DMS 273 (cell line): Measurements from ENCODE around the gene MXD3.
"Not testable (repeated sequence)": the region's sequence is repeated elsewhere in the genome, so short reads cannot be mapped to it uniquely, and the experiment has no call there.

Source experiments
- DNase-seq: peaks from one replicate; lab custom pipeline; 2025; ENCODE audit not compliant: unreplicated experiment; lab: John Stamatoyannopoulos, UW

The MXD3 gene, protein sequence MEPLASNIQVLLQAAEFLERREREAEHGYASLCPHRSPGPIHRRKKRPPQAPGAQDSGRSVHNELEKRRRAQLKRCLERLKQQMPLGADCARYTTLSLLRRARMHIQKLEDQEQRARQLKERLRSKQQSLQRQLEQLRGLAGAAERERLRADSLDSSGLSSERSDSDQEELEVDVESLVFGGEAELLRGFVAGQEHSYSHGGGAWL

DNA sequence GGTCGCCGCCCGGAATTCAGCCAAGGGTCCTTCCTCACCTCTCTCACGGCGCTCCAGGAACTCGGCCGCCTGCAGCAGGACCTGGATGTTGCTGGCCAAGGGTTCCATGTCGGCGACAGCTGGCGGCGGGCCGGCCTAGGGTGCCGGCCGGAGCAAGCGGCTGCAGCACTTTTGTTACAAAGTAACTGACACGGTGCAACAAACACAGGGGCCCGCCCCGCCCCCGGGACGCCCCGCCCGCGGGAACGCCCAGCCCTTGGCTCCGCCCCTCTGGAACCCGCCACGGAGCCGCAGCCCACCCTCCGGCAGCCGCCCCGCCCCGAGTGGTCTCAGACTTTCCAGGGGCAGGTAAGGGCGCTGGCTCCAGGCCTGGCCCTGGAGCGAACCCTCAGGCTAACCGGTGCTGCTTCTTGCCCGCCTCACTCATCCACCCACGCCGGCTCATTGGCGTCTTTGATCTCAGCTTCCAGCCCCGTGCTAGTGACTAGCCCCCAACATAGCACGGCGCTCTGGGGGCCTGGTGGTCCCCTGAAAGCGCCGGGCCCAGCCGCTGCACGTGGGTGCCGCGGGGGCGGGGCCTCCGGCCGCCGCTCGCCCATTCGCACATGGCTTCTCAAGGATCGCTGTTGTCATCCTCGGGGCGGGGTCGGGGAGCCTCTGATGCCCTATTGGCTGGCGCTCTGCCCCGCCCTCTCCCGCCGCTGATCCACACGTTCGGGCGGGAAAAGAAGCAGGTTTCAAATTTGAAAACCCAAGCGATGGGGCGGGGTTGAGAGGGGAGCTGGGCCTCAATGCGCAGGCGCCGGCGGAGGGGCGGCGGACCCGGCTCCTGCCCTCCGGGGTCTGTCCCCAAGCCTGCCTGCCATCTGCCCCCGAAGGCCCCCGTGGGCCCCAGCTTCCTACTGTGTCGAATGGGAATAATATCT lies at the start of gene MXD3:
TSS of gene MXD3 (minus strand) at position 176 of the 926 bp plus-strand sequence. CDS start at position 108, 68 bp downstream.
- DNase-seq, result peak; percentile 99

DNA sequence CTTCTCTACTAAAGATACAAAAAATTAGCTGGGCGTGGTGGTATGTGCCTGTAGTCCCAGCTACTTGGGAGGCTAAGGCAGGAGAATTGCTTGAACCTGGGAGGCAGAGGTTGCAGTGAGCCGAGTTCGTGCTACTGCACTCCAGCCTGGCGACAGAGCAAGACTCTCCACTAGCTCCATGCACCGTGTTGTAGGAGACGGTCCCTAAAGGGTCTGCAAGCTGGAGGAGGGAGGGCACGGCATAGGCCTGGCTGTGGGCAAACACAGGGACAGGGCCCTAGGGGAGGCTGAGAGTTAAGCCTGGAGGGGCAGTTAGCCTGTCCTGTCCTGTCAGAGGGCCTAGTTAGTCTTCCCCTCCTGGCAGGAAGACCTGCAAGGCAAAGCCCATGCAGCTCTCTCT lies 49.0 kb upstream of the MXD3 start:
- not testable (repeated sequence) for DNase-seq

GRCh38 chr5:177359860-177360259 lies 48.2 kb upstream of the MXD3 start:
- no peak for DNase-seq

DNA sequence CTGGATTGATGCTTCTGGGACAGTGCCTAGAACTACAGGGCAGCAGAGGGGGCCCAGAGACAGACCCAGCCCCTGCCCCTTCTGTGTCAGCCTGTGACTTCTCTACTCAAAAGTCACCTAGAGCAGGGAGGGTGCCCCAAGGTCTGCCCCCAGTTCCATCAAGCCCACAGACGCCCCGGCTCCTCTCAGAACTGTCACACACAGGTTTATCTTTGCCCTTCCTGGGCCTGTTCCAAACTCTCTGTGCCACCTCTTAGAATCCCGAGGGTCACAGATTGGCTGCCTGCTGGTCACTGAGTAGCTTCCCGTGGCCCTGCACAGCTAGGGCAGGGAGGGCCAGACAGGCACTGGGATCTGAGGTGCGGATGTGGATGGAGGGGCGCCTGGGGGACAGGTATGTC lies 47.8 kb upstream of the MXD3 start:
- DNase-seq, result no peak

GRCh38 chr5:177358370-177358819 lies 46.7 kb upstream of the MXD3 start:
- peak; percentile 63 for DNase-seq

DNA sequence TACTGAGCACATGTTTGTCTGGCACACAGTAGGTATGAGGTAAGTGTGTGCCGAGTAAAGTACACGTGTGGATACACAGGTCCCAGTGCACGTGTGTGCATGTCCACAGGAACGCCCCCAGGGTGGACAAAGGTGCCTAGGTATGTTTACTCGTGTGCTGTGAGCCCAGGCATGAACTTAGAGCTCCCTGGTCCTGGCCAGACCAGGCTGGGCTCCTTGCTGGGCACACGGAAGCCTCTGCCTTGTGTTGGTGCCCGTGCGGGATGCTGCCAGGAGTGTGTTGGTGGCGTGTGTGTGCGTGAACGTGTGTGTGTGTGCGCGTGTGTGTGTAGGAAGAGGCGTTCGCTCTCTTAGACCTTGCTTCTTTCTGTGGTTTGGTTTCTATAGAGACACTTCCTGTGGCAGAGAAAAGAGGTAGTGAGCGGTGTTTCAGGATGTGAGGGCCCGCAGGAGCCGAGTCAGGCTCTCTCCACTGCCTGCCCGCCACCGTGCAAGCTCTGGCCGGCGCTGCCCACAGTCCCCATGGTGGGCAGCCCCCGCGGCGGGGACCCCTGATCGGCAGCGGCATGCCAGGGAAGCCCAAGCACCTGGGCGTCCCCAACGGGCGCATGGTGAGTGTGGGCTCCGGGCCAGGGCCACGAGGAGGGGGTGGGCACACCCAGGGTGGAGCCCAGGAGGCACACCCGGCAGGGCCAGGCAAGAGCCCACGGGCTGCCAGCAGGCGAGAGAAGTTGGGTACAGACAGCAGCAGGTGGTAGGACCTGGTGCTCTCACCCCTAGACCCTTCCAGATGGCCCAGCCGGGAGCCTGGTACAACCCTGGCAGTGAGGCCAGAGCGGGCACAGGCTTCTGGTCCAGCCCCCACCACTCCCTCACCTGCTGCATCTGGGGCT lies 46.0 kb upstream of the MXD3 start, which contains the start of gene RGS14:
TSS of gene RGS14 (plus strand) at position 466 of the 893 bp plus-strand sequence. CDS start at position 567, 101 bp downstream.
- peak; percentile 77 for DNase-seq

DNA sequence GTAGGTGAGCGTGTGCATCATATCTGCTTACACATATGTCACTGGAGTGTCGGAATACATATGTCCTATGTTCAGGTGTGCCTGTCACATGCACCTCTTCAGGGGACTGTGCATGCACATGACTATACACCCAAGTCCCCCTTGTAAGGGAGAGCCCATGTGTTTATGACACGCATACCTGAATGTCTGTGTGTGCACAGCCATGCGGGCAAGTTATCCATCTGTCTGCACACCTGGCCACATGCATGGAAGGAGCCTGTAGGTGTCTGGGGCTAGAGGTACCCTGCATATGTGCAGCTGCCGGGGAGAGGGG lies 45.4 kb upstream of the MXD3 start:
- no peak for DNase-seq

- DNase-seq, result no peak
These were observed 45.0 kb upstream of the MXD3 start for GRCh38 chr5:177356746-177357145.

DNA sequence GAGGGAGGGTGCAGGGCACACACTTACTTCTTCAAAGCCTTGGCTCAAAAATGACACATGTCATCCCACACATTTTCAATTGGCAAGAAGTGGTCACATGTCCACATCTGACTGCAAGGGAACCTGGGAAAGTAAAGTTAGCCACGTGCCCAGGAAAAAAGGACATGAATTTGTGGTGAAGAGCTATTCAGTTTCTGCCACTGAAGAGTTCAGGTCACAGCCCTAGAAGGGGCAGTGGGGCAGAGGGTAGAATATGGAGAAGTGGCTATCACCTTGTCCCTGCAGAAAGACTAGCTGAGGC lies 44.1 kb upstream of the MXD3 start:
- DNase-seq, result no peak

DNA sequence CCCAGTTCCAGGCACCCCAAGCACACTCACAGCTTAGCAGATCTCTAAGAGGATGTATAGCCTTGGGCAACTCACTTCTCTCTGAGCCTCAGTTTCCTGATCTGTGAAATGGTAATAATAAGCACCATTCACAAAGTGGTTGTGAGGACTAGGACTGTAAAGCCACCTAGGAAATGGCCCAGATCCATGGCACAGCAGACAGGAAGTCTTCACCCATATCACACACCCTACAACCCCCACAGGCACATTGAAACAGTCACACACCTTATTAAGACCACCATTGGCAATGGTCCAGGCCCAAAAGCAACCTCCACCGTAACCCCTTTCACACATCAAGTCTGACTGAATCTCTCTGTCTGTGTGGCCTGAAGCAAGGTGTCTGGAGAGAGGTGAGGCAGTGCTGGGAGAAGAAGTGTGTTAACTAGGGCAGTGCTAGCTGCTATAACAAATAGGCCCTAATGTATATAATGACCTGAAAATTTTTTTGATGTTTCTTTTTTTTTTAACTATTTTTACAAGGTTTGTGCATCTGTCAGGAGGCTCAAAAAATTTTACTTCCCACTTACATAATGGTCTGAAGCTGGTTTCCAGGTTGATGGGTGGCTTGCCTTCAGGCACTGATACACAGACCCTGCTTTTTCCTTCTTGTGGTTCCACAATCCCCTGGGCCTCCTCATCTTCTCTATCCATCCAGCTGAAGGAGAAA lies 43.6 kb upstream of the MXD3 start:
- DNase-seq, result no peak

- no peak for DNase-seq
These were observed 43.0 kb upstream of the MXD3 start for GRCh38 chr5:177354711-177355110.

GRCh38 chr5:177354256-177354655 lies 42.6 kb upstream of the MXD3 start:
- no peak for DNase-seq

- no peak for DNase-seq
These were observed 41.4 kb upstream of the MXD3 start for GRCh38 chr5:177353093-177353492.

- peak; percentile 99 for DNase-seq
These were observed 40.0 kb upstream of the MXD3 start, which contains the start of gene LMAN2 for GRCh38 chr5:177351392-177352329. Gene LMAN2, minus strand, starts transcription at chr5:177351668. Its CDS starts 21 bp downstream, at chr5:177351647.

DNA sequence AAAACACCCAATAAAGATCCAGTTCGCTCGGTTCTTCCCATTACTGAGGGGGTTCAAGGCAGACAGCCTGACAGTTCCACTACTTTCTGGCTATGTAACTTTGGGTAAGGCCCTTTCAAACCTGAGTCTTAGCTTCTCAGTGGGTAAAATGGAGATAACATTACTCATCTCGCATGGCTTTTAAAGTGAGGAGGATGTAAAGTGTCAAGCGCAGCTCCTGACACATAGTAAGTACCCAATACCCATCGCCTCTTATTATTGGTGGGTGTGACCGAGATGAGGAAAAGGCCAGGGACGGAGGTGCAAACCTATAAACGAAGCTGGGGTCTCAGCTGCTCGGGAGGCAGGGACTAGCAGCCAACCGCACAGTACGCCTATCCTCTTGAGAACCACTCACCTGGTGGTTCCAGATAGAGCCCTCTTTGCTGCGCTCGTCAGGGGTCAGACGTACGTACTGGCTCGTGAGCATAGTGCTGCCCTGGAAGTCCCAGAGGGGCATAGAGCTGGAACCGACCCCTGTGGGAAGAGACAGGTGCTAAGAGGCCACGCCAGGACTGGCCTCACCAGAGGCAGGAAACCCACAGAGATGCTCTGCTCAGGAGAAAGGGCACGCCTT lies 39.2 kb upstream of the MXD3 start:
- no peak for DNase-seq

DNA sequence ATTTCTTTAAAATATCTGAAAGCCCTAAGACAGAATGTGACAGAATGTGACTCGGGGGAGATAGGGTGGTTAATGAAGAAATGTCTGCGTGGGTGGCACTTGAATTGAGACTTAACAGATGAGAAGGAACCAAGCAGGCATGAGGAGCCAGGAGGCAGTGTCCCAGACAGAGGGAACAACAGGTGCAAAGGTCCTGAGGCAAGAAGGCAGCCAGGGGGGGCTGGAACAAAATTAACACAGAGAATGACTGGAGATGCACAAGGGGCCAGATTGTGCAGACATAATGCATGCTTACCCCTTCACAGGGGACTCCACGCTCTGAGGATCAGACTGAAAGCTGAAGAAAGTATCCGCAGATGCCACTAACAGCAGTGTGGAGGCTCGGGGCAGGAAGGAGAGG lies 38.1 kb upstream of the MXD3 start:
- DNase-seq, result no peak

DNA sequence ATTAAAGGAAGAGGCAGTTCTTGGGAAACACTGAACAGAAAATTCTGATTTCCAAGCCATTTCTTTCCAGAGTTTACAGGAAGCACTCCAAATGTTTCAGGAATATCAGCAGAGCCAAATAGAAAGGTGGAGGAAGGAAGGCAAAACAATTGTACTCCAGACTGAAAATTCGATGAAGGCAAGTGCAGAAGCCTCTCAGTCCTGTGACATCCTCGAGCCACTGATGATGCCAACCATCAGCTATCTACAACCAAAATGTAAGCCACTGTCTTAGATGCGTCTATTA lies 37.6 kb upstream of the MXD3 start:
- no peak for DNase-seq

DNA sequence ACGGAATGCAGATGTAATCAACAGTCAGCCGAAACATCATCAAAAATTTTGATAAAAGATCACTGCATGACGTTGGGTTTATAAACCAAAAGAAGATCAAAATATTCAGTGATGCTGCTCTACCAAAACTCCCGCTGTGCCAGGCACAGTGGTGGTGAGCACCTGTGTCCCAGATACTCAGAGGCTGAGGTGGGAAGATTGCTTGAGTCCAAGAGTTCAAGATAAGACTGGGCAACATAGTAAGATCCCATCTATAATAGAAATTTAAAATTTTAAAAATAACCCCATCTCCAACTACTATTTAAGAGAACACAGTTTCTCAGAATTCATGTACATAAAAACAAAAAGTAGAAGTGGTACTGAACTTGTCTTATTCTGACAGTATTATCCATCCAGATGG lies 36.0 kb upstream of the MXD3 start:
- DNase-seq, result no peak

GRCh38 chr5:177346820-177347219 lies 35.1 kb upstream of the MXD3 start:
- no peak for DNase-seq
